ENCODE results near the gene NPDC1.
A peak's percentile ranks its signal among the peaks of the same experiment; 100 is the strongest.
"Not testable (repeated sequence)": the region's sequence is repeated elsewhere in the genome, so short reads cannot be mapped to it uniquely, and the experiment has no call there.

The NPDC1 gene

GRCh38 chr9:137037483-137037882 is 8.5 kb downstream of the NPDC1 start:
- H3K4me3 ChIP-seq (ENCODE audit: low read depth, low read length), result no peak overlapping the region
- TF ChIP-seq CTCF (conservative IDR thresholded peaks at IDR 0.05; ENCODE audit: low read depth, low read length), result no peak
- no peak for DNase-seq (ENCODE audit: low read depth)

GRCh38 chr9:137037035-137037434 is 8.9 kb downstream of the NPDC1 start:
- no peak for DNase-seq (ENCODE audit: low read depth)
- H3K4me3 ChIP-seq (ENCODE audit: low read depth, low read length), result no peak overlapping the region
- TF ChIP-seq CTCF (conservative IDR thresholded peaks at IDR 0.05; ENCODE audit: low read depth, low read length), result no peak

- DNase-seq (ENCODE audit: low read depth), result no peak
- TF ChIP-seq CTCF (conservative IDR thresholded peaks at IDR 0.05; ENCODE audit: low read depth, low read length), result no peak
- no peak overlapping the region for H3K4me3 ChIP-seq (ENCODE audit: low read depth, low read length)
Measured at GRCh38 chr9:137035937-137036336, 10.0 kb downstream of the NPDC1 start.

- TF ChIP-seq CTCF (conservative IDR thresholded peaks at IDR 0.05; ENCODE audit: low read depth, low read length), result no peak
- DNase-seq (ENCODE audit: low read depth), result no peak
- H3K4me3 ChIP-seq (ENCODE audit: low read depth, low read length), result no peak overlapping the region
Measured at GRCh38 chr9:137035507-137035834, 10.5 kb downstream of the NPDC1 start.

GRCh38 chr9:137034709-137035506 is 11.1 kb downstream of the NPDC1 start:
- no peak overlapping the region for H3K4me3 ChIP-seq (ENCODE audit: low read depth, low read length)
- peak; percentile 92 for DNase-seq (ENCODE audit: low read depth)
- TF ChIP-seq CTCF (conservative IDR thresholded peaks at IDR 0.05; ENCODE audit: low read depth, low read length), result peak; percentile 89

GRCh38 chr9:137034039-137034708 is 11.8 kb downstream of the NPDC1 start:
- H3K4me3 ChIP-seq (ENCODE audit: low read depth, low read length), result no peak overlapping the region
- no peak for TF ChIP-seq CTCF (conservative IDR thresholded peaks at IDR 0.05; ENCODE audit: low read depth, low read length)
- no peak for DNase-seq (ENCODE audit: low read depth)

- H3K4me3 ChIP-seq (ENCODE audit: low read depth, low read length), result not testable (repeated sequence)
Measured at GRCh38 chr9:137033481-137033880, 12.5 kb downstream of the NPDC1 start.

More at GRCh38 chr9:137033481-137033880, 12.5 kb downstream of the NPDC1 start:
- DNase-seq (ENCODE audit: low read depth), result not testable (repeated sequence)
